Activated CD4-positive, CD25-positive, alpha-beta regulatory T cell (primary cell): ENCODE measurements around the gene INHBC.

ENCODE experiments used
- DNase-seq, 4 experiments: peaks; one replicate each; lab custom pipeline; 2025; lab: John Stamatoyannopoulos, UW

The INHBC gene

DNA sequence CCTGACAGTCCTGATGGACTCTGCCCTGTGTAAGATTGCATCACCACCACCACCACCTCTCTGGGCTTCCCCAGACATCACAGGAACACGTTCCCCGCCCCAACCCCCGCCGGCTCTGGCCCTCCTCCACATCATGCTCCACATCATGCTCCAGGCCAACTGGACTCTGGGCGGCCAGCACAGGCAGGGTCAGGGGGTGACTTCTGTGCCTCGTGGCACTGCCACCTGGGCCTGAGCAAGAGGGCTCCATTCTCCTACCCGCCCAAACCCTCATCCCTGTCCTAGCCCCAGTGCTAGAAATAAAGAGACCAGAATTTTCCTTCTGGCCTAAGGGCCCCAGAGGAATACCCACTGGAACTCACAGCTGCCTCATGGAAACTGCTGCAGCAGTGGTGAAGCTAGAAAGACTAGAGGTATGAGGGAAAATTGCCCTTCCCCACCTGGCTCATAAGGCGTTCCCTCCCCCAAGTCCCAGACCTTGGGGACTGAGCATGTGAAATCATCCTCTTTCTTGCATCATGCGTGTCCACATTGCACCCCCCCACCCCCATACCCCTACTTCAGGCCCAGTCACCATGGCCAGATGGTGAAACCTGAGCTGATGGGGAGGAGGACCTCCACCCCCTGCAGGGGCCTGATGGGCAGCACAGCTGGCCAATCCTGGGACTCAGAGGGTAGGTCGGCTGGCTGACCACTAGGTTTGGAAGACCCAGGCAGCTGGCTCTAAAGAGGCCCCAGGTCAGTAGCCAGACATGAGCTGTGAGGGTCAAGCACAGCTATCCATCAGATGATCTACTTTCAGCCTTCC, 20.2 kb downstream of the INHBC start, which contains the start of gene INHBE:
INHBE (plus strand) TSS at position 742 of the 808 bp plus-strand sequence. CDS start 230 bp downstream, outside the sequence.
- no peak for DNase-seq

DNA sequence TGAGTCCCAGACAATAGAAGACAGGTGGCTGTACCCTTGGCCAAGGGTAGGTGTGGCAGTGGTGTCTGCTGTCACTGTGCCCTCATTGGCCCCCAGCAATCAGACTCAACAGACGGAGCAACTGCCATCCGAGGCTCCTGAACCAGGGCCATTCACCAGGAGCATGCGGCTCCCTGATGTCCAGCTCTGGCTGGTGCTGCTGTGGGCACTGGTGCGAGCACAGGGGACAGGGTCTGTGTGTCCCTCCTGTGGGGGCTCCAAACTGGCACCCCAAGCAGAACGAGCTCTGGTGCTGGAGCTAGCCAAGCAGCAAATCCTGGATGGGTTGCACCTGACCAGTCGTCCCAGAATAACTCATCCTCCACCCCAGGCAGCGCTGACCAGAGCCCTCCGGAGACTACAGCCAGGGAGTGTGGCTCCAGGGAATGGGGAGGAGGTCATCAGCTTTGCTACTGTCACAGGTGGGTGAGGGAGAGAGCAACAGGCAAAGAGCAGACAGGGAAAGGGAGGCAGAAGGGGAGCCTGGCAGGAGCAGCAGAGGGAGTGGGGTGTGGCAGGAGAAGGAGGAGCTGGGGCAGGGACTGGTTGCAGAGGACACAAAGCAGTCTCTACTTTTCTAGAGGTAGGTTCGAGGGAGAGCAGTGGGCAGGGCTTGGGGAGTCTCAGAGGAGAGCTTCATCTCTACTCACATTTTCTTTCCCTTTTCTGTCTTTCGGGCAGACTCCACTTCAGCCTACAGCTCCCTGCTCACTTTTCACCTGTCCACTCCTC, 21.0 kb downstream of the INHBC start:
- no peak for DNase-seq

DNA sequence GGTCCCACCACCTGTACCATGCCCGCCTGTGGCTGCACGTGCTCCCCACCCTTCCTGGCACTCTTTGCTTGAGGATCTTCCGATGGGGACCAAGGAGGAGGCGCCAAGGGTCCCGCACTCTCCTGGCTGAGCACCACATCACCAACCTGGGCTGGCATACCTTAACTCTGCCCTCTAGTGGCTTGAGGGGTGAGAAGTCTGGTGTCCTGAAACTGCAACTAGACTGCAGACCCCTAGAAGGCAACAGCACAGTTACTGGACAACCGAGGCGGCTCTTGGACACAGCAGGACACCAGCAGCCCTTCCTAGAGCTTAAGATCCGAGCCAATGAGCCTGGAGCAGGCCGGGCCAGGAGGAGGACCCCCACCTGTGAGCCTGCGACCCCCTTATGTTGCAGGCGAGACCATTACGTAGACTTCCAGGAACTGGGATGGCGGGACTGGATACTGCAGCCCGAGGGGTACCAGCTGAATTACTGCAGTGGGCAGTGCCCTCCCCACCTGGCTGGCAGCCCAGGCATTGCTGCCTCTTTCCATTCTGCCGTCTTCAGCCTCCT, 21.6 kb downstream of the INHBC start:
- peak in 1 of 4 experiments; percentile 11 for DNase-seq

DNA sequence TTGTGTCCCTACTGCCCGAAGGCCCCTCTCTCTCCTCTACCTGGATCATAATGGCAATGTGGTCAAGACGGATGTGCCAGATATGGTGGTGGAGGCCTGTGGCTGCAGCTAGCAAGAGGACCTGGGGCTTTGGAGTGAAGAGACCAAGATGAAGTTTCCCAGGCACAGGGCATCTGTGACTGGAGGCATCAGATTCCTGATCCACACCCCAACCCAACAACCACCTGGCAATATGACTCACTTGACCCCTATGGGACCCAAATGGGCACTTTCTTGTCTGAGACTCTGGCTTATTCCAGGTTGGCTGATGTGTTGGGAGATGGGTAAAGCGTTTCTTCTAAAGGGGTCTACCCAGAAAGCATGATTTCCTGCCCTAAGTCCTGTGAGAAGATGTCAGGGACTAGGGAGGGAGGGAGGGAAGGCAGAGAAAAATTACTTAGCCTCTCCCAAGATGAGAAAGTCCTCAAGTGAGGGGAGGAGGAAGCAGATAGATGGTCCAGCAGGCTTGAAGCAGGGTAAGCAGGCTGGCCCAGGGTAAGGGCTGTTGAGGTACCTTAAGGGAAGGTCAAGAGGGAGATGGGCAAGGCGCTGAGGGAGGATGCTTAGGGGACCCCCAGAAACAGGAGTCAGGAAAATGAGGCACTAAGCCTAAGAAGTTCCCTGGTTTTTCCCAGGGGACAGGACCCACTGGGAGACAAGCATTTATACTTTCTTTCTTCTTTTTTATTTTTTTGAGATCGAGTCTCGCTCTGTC, 22.3 kb downstream of the INHBC start:
- no peak for DNase-seq

DNA sequence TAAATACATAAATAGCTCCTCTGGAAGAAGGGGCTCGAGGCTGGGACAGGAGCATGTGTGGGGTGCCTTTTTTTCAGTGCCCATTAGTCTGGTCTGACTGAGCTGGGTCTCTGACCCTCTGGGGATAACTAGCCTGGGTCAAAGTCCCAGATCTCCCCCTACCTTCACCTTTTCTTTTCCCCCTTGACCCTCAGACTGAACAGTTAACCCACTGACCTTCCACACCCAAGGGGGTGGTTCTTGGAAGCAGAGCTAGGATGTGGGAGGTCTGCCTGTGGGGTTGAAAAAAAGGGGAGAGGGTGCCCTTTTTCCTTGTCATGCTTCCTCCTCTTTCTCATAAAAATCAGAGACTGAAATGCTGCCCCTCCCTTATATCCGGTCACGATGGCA, 24.1 kb downstream of the INHBC start:
- no peak for DNase-seq

DNA sequence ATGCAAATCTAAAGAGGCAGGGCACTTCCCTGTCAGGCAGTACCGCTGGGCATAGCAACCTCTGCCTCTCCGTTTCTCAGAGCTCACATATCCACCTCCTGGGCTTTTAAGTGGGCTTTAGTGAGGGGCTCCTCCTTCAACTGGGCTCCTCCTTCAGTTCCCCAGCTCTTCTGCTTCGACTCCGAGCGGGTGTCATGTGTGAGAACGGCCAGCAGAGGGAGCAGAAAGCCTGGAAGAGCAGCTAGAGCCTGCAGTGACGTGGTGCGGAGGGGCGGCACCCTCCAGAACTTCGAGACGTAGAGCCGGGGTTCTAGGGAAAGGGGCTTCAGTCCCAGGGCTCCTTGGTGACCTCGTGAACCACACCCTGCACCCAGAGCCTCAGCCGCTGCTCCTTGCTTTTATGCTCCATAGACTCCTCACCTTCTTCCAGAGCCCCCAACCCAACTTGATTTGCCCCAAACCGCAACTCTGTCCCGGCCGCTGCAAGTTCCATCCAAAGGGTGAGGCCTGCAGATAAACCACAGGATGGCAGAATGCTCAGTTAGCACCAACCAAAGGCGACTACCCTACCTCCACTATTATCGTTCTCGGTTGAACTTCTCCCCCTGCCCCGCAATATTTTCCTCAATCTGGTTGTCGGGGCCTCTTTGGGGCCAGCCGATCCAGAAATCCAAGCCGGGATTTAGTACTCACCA, 24.6 kb downstream of the INHBC start:
- DNase-seq, result peak; percentile 79 to 89 (median 84)

DNA sequence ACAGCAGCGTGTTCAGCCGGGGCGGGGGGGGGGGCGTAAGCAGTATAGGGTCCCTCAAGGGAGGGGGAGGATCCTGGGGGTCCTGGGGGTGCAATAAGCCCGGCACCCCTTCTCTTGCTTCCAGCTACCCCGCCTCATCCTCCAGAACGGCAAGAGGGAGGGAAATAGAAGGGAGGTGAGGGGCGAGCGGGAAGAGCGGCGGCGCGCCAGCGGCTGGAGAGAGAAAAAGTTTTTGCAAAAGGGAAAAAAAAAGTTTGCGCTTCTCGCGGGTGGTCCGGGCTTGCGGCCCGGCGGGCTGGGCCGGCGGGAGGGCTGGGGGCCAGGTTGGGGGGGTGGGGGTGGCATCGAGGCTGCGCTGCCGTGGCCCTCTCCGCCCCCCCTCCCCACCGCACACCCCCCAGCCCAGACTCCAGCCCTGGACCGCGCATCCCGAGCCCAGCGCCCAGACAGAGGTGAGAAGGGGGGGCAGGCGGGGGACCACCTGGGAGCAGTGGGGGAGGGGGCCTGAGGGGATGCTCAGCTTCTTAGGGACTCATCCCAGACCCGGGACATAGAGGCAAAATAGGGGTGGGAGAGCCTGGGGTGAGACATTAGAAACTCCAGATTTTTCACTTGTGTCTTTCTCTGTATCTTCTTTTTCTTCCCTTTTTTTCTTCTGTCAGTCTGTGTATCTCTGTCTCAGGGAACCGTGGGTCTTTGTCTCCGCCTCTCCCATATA, 25.3 kb downstream of the INHBC start, which contains the start of gene GLI1:
GLI1 (plus strand) TSS at position 36 of the 718 bp plus-strand sequence. CDS start 3,907 bp downstream, outside the sequence.
- DNase-seq, result peak in 1 of 4 experiments; percentile 22

DNA sequence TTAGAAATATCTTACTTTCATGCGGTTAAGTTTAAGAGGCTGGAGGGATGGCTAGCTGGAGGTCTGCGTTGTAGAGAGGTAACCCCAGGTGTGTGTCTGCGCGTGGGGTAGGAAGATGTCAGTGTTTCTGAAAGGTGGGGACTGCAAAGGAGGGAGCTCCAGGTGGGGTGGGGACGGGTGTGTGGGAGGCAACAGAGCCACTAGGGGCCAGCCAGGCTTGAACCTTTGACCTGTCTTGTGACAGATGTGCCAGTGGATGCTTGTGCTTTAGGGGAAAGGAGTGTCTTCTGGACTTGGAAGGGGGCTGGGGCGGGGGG, 25.8 kb downstream of the INHBC start:
- no peak for DNase-seq

DNA sequence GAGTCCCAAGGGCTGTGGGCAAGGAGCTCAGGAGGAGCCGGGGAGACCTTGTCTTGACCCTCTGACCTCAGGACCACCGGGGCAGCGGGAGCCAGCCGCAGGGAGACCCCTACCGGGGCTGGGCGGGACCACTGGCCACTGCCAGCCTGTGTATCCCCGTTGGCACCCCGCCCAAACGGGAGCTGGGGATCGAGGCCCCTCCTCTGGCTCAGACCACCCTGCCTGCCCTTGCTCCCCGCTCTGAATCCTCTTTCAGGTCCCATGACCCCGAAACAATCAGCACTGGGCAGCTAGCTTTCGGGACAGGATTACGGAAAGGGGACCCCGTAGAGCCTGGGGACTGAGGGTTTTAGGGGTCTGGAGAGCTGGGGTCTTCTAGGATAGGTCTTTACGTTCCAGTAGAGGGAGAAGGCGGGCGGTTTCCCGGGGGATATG, 26.3 kb downstream of the INHBC start:
- no peak for DNase-seq

DNA sequence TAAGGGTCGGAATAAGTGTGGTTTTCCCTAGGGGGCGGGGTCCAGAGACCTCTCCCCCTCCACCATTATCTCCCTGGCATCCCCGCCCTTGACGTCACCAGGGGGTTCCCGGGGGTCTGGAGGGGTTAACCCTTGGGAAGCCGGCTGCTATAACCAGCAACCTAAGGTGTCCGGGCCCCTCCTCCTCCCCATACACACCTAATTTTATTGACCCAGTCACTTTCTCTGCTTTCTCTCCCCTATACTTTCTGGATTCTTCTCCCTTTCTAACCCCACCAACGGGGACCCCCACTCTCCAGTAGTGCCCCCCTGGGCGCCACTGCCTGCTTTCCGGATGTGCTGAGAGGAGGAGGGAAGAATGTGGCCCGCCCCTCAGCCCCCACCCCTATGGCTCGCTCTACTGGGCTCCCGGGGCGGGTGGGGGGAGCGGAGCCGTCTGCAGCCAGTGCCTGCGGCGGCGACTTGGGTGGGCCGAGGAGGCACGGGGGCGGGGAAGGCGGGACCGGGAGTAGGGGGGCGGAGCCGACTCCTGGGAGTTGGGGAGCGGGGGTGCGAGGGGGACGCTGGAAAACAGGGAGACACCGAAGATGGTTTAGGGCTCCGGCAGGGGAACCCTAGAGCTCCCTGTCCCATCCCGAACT, 26.8 kb downstream of the INHBC start:
- no peak for DNase-seq

DNA sequence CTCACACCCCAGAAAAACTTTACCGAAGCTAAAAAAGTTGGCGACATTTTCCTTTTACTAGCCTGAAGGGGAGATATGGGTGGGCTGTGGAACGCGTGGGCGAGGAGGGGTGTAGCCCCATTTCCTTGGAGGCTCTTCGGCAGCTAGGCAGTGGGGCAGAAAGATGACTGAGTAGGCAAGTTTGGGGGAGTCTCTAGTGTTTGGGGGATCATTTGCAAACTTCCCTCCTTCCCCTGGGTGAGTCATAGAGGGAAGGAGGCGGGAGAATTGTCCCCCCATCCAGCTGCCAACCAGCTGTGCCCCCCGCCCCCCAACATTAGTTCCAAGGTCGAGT, 27.3 kb downstream of the INHBC start:
- DNase-seq, result no peak

DNA sequence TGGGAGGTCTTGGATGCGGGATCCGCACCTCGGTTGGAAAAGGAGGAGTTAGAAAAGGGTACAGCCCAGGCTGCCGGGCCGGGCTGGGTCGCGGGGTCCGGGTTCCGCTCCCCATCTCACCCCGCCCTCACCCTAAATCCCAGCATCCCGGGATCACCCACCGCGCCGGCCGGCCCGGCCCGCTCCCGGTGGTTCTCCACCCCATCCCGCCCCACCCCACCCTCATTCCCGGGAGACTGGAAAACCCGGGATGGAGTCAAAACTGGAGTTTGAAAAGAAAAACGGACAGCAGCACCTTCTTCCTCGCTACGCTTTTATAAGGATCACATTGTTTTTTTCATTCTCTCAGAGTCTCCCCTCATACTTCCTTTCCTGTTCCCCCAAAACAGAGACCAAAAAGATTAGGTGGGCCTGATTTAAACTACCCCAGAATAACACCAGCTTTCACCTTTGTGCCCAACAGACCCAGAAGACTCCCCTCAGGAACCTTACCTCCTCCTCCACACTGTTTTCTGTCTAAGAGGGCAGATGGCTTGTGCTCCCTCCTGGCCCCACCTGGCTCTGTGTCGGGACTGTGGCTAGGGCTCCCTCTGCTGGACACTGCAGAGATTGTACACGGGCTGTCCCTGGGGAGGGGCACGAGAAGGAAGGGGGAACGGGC, 27.8 kb downstream of the INHBC start:
- DNase-seq, result peak; percentile 74 to 86 (median 78)

DNA sequence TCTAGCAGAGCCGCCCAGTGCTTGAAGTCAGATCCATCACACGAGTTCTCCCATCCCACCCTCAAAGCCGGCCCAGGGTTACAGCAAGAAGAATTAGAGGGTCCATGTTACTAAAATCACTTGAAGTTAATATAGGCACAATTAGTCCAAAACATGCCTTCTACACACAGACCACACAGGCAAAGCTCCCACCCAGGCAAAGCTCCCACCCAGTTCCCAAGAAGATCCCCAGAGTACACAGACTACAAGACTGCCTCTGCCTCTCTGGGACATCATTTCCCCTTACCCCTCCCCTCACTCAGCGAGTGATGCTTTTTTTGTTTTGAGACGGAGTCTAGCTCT, 28.3 kb downstream of the INHBC start:
- DNase-seq, result no peak

DNA sequence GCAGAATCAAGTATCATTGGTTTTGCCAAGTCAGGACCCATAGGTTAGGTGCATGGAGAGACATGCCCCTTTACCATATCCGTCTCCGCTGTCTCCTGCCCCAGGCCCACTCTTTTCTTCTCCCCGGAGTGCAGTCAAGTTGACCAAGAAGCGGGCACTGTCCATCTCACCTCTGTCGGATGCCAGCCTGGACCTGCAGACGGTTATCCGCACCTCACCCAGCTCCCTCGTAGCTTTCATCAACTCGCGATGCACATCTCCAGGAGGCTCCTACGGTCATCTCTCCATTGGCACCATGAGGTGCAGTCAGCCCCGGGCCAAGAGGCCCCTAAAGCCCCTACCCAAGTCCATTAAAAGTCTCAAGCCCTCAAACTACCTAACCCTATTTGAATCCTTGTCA, 30.0 kb downstream of the INHBC start:
- no peak for DNase-seq

DNA sequence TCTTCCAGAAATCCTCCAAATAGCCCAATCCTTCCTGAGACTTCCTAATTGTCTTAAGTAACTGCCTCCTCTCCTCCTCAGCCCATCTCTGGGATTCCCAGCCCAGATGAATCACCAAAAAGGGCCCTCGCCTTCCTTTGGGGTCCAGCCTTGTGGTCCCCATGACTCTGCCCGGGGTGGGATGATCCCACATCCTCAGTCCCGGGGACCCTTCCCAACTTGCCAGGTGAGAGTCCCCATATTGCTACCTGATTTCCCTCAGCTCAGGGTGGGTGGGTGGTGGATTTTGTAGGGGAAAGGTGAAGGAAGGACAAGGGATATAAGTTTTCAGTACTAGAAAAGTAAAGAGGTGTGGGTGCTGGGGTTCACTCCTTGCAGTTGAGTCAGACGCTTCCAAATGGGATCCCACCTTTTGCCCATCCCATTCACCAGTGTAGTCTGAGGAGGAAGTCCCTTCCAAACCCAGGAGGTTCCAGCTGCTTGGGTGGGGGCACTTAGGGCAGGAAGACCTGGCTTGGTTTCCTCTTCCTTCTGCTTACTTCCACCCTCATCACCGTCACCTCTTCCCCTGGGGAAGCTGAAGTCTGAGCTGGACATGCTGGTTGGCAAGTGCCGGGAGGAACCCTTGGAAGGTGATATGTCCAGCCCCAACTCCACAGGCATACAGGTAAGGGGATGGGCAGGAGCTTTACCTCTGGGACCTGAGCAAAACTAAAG, 30.6 kb downstream of the INHBC start:
- DNase-seq, result no peak

DNA sequence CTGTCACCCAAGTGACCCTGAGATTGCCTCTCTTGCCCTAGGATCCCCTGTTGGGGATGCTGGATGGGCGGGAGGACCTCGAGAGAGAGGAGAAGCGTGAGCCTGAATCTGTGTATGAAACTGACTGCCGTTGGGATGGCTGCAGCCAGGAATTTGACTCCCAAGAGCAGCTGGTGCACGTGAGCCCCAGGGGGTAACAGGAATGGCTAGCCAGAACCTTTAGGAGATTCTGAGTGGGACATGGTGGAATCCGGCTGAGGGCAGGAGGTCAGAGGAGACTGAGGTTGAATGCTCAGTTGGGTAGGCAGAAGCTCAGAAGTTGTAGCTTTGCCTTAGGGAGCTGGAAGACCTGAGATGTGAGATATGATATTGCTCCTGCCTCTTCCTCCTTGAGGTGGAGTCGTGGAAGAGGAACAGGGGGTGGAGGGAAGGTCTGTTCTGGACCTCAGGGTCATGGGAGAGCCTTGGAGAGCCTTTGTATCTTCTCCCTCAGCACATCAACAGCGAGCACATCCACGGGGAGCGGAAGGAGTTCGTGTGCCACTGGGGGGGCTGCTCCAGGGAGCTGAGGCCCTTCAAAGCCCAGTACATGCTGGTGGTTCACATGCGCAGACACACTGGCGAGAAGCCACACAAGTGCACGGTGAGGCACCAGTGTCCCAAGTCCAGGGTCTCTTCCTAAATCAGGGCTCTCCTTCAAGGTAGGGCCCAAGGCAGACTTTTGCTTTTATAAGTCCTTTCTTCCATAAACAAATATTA, 31.3 kb downstream of the INHBC start:
- DNase-seq, result no peak

DNA sequence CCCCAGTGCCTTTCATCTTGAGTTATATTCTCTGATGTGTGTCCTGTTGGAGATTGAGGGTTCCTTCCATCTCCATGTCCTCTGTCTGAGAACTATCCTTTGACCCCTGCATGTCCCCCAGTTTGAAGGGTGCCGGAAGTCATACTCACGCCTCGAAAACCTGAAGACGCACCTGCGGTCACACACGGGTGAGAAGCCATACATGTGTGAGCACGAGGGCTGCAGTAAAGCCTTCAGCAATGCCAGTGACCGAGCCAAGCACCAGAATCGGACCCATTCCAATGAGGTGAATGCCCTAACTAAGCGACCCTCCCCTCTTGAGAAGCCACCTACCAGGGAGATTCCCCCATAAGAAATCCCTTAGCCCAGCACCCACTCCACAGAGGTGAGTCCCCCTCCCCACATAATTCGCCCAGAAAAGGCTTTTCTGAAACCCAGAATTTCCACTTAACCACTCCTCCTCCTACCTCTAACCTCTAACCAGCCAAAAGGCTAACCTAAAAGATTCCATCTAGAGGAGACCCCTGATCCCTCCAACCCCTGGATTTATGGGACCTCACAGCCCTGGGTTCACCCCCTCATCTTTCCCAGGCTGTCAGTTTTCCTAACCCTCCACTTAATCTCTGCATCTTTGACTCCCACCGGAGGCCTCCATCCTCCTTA, 32.8 kb downstream of the INHBC start:
- no peak for DNase-seq

DNA sequence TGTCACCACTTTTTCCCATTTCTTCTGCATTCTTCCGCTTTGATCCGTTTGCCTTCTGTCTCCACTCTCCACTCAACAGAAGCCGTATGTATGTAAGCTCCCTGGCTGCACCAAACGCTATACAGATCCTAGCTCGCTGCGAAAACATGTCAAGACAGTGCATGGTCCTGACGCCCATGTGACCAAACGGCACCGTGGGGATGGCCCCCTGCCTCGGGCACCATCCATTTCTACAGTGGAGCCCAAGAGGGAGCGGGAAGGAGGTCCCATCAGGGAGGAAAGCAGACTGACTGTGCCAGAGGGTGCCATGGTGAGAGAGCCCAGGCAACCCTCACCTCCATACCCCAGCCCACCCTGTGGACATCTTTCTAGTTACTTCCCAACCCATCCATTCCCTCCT, 33.3 kb downstream of the INHBC start:
- DNase-seq, result no peak
